ENCODE data around the gene FUT6.
"Not testable (repeated sequence)": the region's sequence is repeated elsewhere in the genome, so short reads cannot be mapped to it uniquely, and the experiment has no call there.

FUT6 gene, protein sequence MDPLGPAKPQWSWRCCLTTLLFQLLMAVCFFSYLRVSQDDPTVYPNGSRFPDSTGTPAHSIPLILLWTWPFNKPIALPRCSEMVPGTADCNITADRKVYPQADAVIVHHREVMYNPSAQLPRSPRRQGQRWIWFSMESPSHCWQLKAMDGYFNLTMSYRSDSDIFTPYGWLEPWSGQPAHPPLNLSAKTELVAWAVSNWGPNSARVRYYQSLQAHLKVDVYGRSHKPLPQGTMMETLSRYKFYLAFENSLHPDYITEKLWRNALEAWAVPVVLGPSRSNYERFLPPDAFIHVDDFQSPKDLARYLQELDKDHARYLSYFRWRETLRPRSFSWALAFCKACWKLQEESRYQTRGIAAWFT

DNA sequence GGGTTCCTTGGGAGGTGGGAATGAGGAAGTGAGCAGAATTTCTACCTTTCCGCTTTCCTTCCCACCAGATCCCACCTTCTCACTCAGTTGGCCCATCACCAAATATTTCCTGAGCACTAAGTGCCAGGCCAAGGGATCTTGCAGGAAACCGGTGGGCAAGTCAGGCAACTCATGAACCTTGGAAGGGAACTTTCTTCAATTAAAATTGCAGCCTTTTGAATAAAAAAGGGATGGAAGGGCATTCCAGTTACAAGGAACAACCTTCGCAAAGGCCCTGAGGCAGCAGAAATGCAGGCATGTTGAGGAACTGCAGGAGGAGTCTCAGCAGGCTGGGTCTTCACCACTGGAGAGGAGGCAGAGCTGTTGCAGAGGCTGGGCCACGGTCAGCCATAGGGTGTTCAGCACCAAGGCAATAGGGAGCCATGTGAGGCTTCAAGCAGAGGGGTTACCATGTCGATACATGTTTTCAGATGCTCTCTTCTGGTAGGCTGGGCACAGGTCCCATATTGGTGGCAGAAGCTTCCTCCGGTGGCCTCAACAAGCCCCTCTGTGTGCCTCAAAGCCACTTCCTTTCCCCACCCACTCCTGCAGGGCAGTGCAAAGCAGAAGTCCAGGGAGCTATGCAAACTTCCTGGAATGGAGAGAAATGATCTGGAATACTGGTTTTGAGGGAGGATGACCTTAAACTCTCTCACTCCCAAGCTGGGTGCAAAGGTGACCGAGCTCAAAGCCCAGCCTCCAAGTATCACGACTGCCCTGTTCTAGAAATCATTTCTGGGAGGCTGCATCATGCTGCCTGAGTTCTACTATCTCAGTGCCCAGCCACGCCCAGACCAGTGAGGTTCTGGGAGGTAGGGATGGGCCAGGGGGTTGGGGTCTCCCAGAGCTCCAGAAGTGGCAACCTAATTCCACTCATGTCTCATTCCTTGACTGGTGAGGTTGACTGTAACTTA is at the start of gene FUT6:
TSS of gene FUT6 (minus strand) at position 638 of the 953 bp plus-strand sequence. CDS start 7,135 bp downstream, outside the sequence.
- DNase-seq (ENCODE audit: low read depth, low spot score): no peak

DNA sequence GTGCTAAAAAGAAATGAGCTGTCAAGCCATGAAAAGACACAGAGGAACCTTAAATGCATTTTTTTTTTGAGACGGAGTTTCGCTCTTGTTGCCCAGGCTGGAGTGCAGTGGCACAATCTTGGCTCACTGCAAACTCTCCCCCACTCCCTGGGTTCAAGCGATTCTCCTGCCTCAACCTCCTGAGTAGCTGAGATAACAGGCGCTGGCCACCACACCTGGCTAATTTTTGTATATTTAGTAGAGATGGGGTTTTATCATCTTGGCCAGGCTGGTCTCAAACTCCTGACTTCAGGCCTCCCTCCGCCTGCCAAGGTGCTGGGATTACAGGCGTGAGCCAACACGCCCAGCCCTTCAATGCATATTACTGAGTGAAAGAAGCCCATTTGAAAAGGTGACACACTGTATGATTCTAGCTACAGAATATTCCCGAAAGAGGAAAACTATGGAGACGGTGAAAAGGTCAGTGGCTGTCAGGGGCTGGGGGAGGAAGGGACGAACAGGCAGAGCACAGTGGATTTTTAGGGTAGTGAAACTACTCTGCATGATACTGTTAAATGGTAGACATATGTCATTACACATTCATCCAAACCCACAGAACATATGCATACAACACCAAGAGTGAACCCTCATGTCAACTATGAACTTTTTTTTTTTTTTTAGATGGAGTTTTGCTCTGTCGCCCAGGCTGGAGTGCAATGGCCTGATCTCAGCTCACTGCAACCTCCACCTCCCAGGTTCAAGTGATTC is 44.7 kb upstream of the FUT6 start:
- not testable (repeated sequence) for DNase-seq (ENCODE audit: low read depth, low spot score)

DNA sequence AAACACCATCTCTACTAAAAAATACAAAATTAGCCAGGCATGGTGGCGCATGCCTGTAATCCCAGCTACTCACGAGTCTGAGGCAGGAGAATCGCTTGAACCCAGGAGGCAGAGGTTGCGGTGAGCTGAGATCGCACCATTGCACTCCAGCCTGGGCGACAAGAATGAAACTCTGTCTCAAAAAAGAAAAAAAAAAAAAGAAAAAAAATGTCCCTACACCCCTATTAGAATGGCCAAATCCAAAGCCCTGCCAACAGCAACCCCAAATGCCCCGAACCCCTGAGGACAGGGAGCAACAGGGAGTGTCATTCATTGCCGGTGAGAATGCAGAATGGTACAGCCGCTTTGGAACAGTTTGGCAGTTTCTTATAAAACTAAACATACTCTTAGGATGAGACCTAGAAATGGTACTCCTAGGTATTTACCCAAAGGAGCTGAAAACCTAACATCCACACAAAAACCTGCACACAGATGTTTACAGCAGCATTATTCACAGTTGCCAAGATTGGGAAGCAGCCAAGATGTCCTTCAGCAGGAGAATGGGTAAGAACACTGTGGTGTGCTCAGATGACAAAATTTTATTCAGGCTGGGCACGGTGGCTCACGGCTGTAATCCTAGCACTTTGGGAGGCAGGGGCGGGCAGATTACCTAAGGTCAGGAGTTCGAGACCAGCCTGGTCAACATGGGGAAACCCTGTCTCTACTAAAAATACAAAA is 43.8 kb upstream of the FUT6 start:
- not testable (repeated sequence) for DNase-seq (ENCODE audit: low read depth, low spot score)

DNA sequence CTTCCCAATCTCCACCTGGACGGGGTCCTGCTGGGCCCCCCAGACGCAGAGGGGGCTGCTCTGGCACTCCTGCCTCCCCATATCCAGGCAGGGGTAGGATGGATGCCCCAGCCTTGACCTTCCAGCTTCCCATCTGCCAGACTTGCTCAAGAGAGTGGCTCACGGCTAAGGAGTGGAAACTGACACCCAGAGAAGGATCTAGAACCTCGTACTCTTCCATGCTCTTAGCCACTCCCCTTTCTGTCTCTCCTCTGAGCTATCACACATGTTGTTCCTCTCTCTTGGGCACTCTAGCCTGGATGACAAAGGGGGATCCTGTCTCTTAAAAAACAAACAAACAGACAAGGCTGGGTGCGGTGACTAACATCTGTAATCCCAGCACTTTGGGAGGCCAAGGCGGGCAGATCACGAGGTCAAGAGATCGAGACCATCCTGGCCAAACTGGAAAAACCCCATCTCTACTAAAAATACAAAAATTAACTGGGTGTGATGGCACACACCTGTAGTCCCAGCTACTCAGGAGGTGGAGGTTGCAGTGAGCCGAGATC is 43.0 kb upstream of the FUT6 start:
- DNase-seq (ENCODE audit: low read depth, low spot score): no peak

DNA sequence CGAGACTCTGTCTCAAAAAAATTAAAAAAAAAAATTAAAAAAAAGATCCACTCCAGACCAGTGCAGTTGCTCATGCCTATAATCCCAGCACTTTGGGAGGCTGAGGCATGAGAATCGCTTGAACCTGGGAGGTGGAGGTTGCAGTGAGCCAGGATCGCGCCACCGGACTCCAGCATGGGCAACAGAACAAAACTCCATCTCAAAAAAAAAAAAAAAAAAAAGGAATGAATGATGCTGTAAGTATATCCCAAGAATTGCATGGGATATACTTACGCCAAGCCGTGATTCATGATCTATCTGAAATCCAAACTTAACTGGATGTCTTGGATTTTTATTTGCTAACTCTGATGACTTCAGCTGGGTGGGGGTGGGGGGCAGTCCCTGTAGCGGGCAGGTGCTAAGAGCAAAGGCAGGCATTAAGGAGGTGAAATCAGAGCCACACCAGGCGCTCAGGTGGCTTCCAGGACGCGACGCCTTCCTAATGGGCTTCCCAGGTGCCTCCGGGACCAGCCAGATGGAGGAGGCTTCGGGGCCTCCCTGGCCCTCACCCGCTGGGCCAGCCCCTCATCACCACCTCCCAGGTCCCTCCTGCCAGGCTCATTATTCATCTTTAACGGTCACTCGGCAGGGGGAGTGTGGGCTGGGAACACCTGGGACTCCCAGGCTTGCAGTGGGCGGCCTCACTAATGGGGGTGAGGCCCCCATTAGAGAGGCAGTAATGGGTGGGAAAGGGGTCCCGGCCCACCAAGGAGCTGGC is 42.2 kb upstream of the FUT6 start:
- no peak for DNase-seq (ENCODE audit: low read depth, low spot score)

DNA sequence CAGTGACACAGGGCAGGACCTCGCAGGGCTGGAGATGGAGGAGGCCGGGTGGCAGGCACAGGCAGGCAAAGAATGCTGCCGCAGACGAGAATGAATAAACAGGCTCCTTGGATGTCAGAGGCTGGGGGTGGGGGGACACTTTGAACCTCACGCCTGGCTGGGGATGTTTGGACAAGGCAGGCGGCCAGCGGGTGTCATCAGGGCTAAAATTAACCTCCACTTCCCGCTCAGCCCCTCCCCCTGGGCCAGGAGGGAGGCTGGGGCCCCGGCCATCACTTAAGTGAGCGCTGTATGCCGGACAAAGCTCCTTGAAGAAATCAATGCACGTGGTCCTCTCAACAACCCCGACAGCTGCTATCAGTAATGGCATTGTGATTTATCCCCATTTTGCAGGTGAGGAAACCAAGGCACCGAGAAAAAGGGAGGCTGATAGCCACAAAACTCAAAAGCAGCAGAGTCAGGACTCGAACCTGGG is 41.1 kb upstream of the FUT6 start:
- DNase-seq (ENCODE audit: low read depth, low spot score): no peak

DNA sequence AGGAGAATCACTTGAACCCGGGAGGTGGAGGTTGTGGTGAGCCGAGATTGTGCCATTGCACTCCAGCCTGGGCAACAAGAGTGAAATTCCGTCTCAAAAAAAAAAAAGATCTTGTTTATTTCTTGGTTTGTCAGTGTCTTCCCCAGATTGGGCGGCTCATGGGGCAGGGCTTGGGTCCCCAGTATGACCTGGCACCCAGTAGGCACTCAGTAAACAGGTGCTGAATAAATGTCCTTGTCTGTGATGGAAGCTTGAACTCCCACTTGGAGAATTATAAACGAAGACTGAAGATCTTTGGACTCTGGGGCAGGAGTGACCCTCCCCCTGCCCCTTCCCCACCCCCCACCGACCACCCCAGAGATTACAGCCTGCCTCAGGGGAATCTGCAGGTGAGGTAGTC is 40.7 kb upstream of the FUT6 start:
- no peak for DNase-seq (ENCODE audit: low read depth, low spot score)

DNA sequence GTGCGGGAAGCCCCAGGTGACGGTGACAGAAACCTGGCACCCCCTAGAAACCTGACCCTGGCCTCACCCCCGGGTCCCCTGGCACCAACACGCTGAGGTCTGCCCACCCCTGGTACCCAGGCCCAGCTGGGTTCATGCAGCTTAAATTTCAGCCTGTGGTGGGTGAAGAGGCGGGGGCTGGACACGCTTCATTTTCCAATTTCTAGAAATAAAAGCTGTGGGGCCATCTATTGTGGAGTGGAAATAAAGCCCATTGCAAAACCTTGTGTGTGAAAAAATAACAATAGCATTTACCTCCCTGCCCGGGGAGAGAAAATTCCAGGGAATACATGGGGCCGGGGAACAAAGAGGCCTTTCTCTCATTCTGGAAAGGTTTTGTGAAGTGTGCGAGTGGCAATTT is 38.4 kb upstream of the FUT6 start:
- no peak for DNase-seq (ENCODE audit: low read depth, low spot score)

DNA sequence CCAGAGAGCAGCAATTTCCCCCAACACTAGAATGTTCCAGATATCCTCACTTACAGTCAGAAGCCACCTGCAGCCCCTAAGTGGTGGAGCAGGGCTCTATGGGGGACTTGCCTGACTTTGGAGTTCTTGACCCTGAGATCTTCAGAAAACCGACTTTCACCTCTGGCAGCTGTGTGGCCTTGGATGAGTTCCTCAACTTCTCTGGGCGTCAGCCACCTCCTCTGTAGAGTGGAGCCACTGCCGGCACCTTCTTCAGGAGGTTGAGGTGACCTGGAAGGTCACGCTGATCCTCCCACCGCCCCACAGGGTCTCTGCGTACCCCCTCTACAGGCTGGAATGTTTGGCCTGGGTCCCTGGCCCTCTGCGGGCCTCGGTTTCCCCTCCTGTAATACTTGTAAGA is 37.9 kb upstream of the FUT6 start:
- DNase-seq (ENCODE audit: low read depth, low spot score): no peak

DNA sequence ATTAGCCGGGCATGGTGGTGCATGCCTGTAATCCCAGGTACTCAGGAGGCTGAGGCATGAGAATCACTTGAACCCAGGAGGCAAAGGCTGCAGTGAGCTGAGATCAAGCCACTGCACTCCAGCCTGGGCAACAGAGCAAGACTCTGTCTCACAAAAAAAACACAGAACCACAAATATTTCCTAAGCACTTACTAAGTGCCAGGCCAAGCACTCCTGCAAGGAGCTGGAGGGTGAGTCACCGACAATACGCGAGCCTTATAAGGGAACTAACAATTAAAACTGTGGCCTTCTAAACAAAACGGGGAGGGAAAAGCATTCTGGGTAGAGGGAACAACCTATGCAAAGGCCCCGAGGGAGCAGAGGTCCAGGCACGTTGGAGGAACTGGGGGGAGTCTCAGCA is 35.0 kb upstream of the FUT6 start:
- not testable (repeated sequence) for DNase-seq (ENCODE audit: low read depth, low spot score)

DNA sequence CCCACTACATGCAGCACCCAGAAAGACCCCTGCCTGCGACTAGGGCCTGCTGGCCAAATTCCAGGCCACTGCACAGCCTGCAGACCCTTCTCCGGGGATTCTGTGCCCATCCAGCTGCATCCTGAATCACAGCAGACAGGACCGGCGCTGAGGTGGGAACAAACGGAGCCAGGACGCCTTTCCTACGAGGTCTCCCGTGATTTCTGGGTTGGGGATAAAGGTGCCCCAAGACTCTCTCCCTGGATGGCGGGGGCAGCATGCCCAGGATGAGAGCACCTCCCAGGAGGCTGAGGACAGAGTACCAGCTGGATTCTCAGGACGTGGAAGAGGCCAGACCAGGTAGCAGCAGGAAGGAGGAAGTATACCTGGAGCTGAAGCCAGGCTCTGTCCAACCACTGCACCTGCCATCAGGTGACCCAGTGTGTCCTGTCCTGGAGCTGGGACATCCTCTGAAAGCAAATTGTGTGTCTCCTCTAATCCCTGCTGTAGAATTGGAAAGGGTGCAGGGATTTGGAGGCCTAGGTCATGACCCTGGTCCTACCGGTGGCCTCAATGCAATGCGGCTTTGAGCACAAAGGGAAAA is 34.2 kb upstream of the FUT6 start:
- no peak for DNase-seq (ENCODE audit: low read depth, low spot score)

DNA sequence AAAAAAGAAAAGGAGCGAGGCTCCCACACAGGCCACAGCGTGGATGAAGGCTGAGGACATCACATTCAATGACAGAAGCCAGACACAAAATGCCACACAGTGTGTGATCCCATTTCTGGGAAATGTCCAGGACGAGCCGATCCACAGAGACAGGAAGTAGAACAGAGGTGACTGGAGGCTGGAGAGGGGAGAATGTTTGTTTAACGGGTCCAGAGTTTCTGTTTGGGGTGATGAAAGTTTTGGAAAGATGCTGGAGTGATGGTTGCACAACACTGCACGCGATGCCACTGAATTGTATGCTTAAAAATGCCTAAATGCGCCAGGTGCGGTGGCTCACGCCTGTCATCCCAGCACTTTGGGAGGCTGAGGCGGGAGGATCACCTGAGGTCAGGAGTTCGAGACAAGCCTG is 31.5 kb upstream of the FUT6 start:
- DNase-seq (ENCODE audit: low read depth, low spot score): no peak

DNA sequence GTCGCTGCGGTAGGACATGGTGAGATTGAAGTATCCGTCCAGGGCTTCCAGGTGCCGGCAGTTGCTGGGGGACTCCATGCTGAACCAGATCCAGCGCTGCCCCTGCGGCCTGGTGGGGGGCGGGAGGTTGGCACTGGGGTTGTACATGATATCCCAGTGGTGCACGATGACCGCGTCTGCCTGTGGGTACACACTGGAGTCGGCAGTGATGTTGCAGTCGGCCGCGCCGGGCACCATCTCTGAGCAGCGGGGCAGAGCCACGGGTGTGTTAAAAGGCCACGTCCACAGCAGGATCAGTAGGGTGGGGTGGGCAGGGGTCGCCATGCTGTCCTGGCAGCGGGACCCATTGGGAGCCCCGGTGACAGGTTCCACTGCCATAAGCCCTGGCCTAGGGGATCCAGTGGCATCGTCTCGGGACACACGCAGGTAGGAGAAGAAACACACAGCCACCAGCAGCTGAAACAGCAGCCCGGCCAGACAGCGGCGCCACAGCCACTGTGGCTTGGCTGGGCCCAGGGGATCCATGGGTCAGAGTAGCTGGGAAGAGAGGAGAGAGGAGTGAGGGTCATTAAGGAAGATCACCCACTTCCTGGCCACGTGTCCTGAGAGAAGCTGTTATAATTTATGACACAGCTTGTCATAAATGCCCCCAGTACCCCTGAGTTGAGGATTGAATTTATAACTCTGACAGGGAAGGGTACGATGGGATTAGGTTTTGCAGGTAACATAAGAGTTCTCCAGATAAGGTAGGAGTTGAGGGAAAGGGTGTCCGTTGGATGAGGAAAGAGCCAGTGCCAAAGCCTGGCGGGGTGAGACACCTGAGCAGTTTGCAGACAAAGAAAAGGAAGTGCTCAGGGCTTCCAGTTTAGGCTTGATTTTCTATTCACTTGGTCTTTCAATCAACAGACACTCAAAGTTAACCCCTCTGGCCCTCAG is 28.0 kb upstream of the FUT6 start:
- DNase-seq (ENCODE audit: low read depth, low spot score): no peak

DNA sequence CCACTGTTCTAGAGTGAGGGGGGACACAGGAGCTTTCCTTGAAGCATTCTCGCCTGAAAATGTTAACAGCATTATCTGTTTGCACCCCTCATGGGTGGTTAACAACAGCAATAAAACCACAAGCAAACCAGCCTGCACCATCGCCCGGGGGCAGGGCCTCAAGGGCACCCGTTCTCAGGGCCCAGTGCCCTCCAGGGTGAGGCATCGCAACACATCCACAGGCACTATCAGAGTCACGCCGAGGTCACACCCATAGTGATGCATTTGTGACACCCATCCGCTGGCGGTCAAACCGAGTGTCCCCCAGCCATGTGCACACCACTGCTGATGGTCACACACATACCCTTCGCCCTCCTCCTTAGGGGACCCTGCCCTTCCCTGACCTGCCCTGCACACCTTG is 26.3 kb upstream of the FUT6 start:
- no peak for DNase-seq (ENCODE audit: low read depth, low spot score)

DNA sequence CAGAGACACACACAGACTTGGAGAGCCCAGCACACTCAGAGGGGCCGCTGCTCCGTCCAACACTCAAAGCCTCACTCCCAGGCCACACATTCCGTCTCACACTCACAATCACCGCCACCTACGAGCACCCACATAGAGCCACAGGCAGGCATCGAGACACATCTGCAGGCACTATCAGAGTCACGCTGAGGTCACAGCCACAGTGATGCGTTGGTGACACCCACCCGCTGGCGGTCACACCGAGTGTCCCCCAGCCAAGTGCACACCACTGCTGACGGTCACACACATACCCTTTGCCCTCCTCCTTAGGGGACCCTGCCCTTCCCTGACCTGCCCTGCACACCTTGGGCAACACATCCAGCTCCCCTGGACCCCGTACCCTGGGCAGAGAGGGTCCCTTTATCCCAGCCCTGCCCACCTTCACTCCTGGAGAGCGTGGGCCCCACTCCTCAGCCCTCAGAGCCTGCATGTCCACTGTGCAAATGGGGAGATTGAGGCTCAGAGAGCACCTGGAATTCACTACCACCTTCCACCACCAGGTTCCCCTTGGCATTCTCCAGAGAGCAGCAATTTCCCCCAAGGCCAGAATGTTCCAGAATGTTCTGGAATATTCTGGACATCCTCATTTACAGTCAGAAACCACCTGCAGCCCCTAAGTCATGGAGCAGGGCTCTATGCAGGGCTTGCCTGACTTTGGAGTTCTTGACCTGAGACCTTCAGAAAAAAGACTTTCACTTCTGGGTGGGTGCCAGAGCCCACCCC is 25.4 kb upstream of the FUT6 start:
- DNase-seq (ENCODE audit: low read depth, low spot score): no peak

DNA sequence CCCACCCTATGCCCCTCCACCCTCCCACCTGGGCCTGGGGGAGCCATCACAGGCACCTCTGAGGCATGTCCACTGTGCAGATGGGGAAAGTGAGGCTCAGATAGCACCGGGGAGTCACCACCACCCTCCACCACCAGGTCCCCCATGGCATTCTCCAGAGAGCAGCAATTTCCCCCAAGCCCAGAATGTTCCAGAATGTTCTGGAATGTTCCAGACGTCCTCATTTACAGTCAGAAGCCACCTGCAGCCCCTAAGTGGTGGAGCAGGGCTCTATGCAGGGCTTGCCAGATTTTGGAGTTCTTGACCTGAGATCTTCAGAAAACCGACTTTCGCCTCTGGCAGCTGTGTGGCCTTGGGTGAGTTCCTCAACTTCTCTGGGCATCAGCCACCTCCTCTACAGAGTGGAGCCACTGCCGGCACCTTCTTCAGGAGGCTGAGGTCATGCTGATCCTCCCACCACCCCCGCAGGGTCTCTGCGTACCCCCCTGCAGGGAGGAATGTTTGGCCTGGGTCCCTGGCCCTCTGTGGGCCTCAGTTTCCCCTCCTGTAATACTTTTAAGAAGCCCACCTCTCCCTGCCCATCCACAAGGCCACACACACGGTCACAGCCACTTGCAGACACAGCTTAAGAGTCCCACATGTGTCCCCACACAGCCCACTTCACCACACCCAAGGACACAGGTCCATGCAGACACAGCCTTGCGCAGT is 24.7 kb upstream of the FUT6 start:
- DNase-seq (ENCODE audit: low read depth, low spot score): no peak

DNA sequence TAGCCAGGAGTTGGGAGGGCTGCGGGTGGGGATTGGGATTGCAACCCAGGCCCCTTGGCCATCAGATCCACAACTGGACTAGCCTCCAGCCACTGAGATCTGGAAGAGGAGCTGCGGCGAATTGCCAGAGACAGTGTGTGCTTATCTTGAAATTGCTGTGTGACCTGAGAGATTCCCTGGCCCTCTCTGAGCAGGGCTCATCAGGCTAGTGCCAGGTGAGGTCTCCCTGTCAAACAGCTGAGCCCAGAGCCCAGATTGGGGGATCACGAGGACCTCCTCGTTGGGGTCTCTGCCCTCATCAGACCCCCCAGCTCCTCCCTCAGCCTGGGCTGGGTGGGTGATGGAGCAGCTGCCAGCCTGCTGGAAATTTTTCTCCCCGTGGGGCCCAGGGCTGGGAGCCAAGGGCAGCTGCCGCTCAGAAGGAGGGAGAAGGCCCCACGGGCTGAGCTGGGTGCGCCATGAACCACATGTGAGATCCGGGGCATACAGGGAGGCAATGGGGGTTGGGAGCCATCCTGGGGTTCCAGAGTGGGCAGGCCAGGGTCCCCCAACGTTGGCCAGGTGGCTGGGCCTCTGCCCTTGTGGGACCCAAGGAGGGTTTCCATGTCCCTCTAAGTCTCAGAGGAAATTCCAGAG is 23.6 kb upstream of the FUT6 start:
- no peak for DNase-seq (ENCODE audit: low read depth, low spot score)

All from activated CD4-positive, CD25-positive, alpha-beta regulatory T cell treated with anti-CD3 and anti-CD28 coated beads, Interleukin-2, amount 50 U/mL, for 16 hours (primary cell).